Stimulated activated naive CD8-positive, alpha-beta T cell treated with anti-CD3 and anti-CD28 coated beads, Interleukin-15, Interleukin-2, amounts not matched to agents 100 U/mL and 50 U/mL, for 24 hours (primary cell): Measurements from ENCODE around the gene DNAH17.

Experiments
- ATAC-seq: fragments of 150-1000 bp; cut with Tn5 transposase; one replicate; pipeline ENCODE4 v1.10.0; 2021
- DNase-seq: peaks from one replicate; pipeline ENCODE4 v3.0.0; 2021

The DNAH17 gene

GRCh38 chr17:78605886-78606285 lies 28.7 kb upstream of the DNAH17 start:
- ATAC-seq: no peak
- DNase-seq: no peak

GRCh38 chr17:78605429-78605828 lies 28.2 kb upstream of the DNAH17 start:
- no peak for ATAC-seq
- no peak for DNase-seq

GRCh38 chr17:78602246-78602645 lies 25.1 kb upstream of the DNAH17 start:
- DNase-seq (no peak), ATAC-seq (no peak)

- ATAC-seq (no peak), DNase-seq (no peak)
These were observed 24.5 kb upstream of the DNAH17 start for GRCh38 chr17:78601577-78602190.

- ATAC-seq: no peak
- DNase-seq: no peak
These were observed 23.1 kb upstream of the DNAH17 start for GRCh38 chr17:78600181-78600721.

- no peak for DNase-seq
- ATAC-seq: no peak
These were observed 22.2 kb upstream of the DNAH17 start for GRCh38 chr17:78599419-78599818.

GRCh38 chr17:78598013-78598471 lies 20.8 kb upstream of the DNAH17 start:
- ATAC-seq: no peak
- DNase-seq: no peak

GRCh38 chr17:78596871-78597764 lies 19.9 kb upstream of the DNAH17 start:
- DNase-seq: no peak
- ATAC-seq: no peak

- no peak for ATAC-seq
- DNase-seq: no peak
These were observed 18.1 kb upstream of the DNAH17 start for GRCh38 chr17:78595135-78595810.

- DNase-seq (no peak), ATAC-seq (no peak)
These were observed 15.8 kb upstream of the DNAH17 start for GRCh38 chr17:78592991-78593329.

- ATAC-seq (no peak), DNase-seq (no peak)
These were observed 14.1 kb upstream of the DNAH17 start for GRCh38 chr17:78591263-78591671.

- DNase-seq (no peak), ATAC-seq (no peak)
These were observed 12.7 kb upstream of the DNAH17 start for GRCh38 chr17:78589885-78590284.

GRCh38 chr17:78589031-78589675 lies 12.0 kb upstream of the DNAH17 start:
- no peak for DNase-seq
- no peak for ATAC-seq

GRCh38 chr17:78588258-78589030 lies 11.2 kb upstream of the DNAH17 start:
- ATAC-seq (no peak), DNase-seq (no peak)

GRCh38 chr17:78585006-78585630 lies 7.9 kb upstream of the DNAH17 start:
- no peak for ATAC-seq
- DNase-seq: no peak

GRCh38 chr17:78583091-78583490 lies 5.9 kb upstream of the DNAH17 start:
- DNase-seq: no peak
- ATAC-seq: no peak

- no peak for DNase-seq
- no peak for ATAC-seq
These were observed 4.1 kb upstream of the DNAH17 start for GRCh38 chr17:78581304-78581703.

GRCh38 chr17:78580277-78580804 lies 3.1 kb upstream of the DNAH17 start:
- DNase-seq (no peak), ATAC-seq (no peak)

- DNase-seq: no peak
- ATAC-seq: no peak
These were observed 645 bp downstream of the DNAH17 start for GRCh38 chr17:78576389-78577112.

- DNase-seq (no peak), ATAC-seq (no peak)
These were observed 1.3 kb downstream of the DNAH17 start for GRCh38 chr17:78575899-78576298.
